PC-3 (cell line): ENCODE data around the gene HPCA. TPM values are rescaled to one million over a fixed set of nuclear protein-coding genes. Genes with fewer than 3 reads are reported as not detected.

Experiments used
- ATAC-seq: fragments of 200-7000 bp; cut with Tn5 transposase; 2 replicates; pipeline ENCODE4 v1.9.1; 2020; ENCODE audit warnings: mild to moderate bottlenecking, moderate library complexity
- BruUV-seq: library from RNA; stranded (reverse); fragments of 400-500 nt; replicated peaks from 2 replicates; lab custom pipeline; 2021; lab: Mats Ljungman, UMichigan
- CTCF ChIA-PET: fragments of 300-600 bp; sonication (Branson Sonifier 250); formaldehyde crosslinking; loops from one replicate; lab custom pipeline; 2022; ENCODE audit warnings: antibody characterized with exemption; lab: Charles Lee
- POLR2A ChIA-PET: fragments of 300-600 bp; sonication (Branson Sonifier 250); formaldehyde crosslinking; loops from one replicate; lab custom pipeline; 2022; ENCODE audit warnings: antibody characterized with exemption; ENCODE audit not compliant: unreplicated experiment; lab: Charles Lee
- DNase-seq: peaks from one replicate; pipeline ENCODE4 v3.0.0-alpha.2; 2015
- H2AFZ ChIP-seq: fragments of 300-600 bp; sonication (generic); 2 replicates; pipeline ENCODE4 v1.6.0; 2016; ENCODE audit warnings: antibody characterized with exemption, low read length
- H3F3A ChIP-seq: fragments of 300-600 bp; sonication (generic); one replicate; pipeline ENCODE4 v1.6.0; 2017; ENCODE audit warnings: antibody characterized with exemption, low read length, control low read depth, mild to moderate bottlenecking; ENCODE audit not compliant: unreplicated experiment
- H3K27ac ChIP-seq: fragments of 300-600 bp; sonication (generic); 2 replicates; pipeline ENCODE4 v1.5.1; 2016; ENCODE audit warnings: mild to moderate bottlenecking, low read length
- H3K27me3 ChIP-seq: fragments of 300-600 bp; sonication (generic); 2 replicates; pipeline ENCODE4 v1.6.1; 2016; ENCODE audit warnings: low read length, mixed read lengths
- H3K36me3 ChIP-seq: fragments of 300-600 bp; sonication (generic); 2 replicates; pipeline ENCODE4 v1.6.1; 2016; ENCODE audit warnings: low read depth, mixed run types, low read length, mixed read lengths
- H3K4me1 ChIP-seq: fragments of 300-600 bp; sonication (generic); 2 replicates; pipeline ENCODE4 v1.5.1; 2016; ENCODE audit warnings: low read length; ENCODE audit not compliant: insufficient read depth
- H3K4me2 ChIP-seq: fragments of 300-600 bp; sonication (generic); 2 replicates; pipeline ENCODE4 v1.6.0; 2016; ENCODE audit warnings: low read length
- H3K4me3 ChIP-seq: fragments of 300-600 bp; sonication (generic); 2 replicates; pipeline ENCODE4 v1.5.1; 2016; ENCODE audit warnings: mild to moderate bottlenecking, low read length, mixed read lengths
- H3K79me2 ChIP-seq: fragments of 300-600 bp; sonication (generic); 2 replicates; pipeline ENCODE4 v1.6.1; 2017; ENCODE audit warnings: low read length, mixed read lengths
- H3K9ac ChIP-seq: fragments of 300-600 bp; sonication (generic); 2 replicates; pipeline ENCODE4 v1.6.0; 2016; ENCODE audit warnings: mild to moderate bottlenecking, low read length
- H3K9me2 ChIP-seq: fragments of 300-600 bp; sonication (generic); replicated peaks from 2 replicates; pipeline ENCODE4 v1.6.1; 2016; ENCODE audit warnings: mixed run types, low read length, mixed read lengths
- H3K9me3 ChIP-seq: fragments of 300-600 bp; sonication (generic); 2 replicates; pipeline ENCODE4 v1.6.1; 2016; ENCODE audit warnings: low read length, mixed read lengths
- H4K20me1 ChIP-seq: fragments of 300-600 bp; sonication (generic); 2 replicates; pipeline ENCODE4 v1.6.1; 2016; ENCODE audit warnings: low read length, mixed read lengths
- CTCF ChIP-seq: fragments of 300-600 bp; sonication (generic); conservative IDR thresholded peaks from 2 replicates; pipeline ENCODE4 v1.5.1; 2017; ENCODE audit warnings: antibody characterized with exemption, low read depth, mild to moderate bottlenecking, low read length
- EZH2 ChIP-seq: fragments of 300-600 bp; sonication (generic); IDR thresholded peaks from one replicate; pipeline ENCODE4 v1.6.1; 2017; ENCODE audit warnings: antibody characterized with exemption, mild to moderate bottlenecking, low read length; ENCODE audit not compliant: unreplicated experiment
- EZH2phosphoT487 ChIP-seq: fragments of 300-600 bp; sonication (generic); IDR thresholded peaks from 2 replicates; pipeline ENCODE4 v1.6.1; 2018; ENCODE audit warnings: mild to moderate bottlenecking, antibody characterized with exemption, low read length, borderline replicate concordance
- intact Hi-C: fragments of 100-400 bp; cut with micrococcal nuclease; formaldehyde crosslinking; loops from 2 replicates; pipeline ENCODE4 v1.9.0; 2023
- total RNA-seq: library from RNA; depleted of rRNA; stranded (reverse); fragments of >200 nt; gene quantifications from 2 replicates; pipeline ENCODE4 v1.2.3, GENCODE V29; 2014

HPCA gene
- total RNA-seq, 1 experiment from 2014 or later, result not detected

GRCh38 chr1:32919811-32920733 lies 33.8 kb downstream of the HPCA start:
- H2AFZ ChIP-seq, result peak overlapping the region; percentile 55; the same call in 1 of the 2 replicates
- CTCF ChIA-PET, result no interaction called here
- H3K9me2 ChIP-seq, result no peaks in the 10 kb centered on the region
- no peak overlapping the region for H3K27ac ChIP-seq
- H3K4me2 ChIP-seq, result no peak overlapping the region
- H3K4me3 ChIP-seq, result no peak overlapping the region
- intact Hi-C loops, result no loop called here
- no peaks in the 10 kb centered on the region for H3K79me2 ChIP-seq
- DNase-seq, result no peak
- no peak; the same call in 1 of the 2 replicates for ATAC-seq
- no TSS peak for BruUV-seq
- POLR2A ChIA-PET, result no interaction called here
- H4K20me1 ChIP-seq, result no peaks in the 10 kb centered on the region
- TF ChIP-seq EZH2, result no peak
- no peak for TF ChIP-seq EZH2phosphoT487
- TF ChIP-seq CTCF, result no peak
- no peak overlapping the region for H3K9ac ChIP-seq
- H3K4me1 ChIP-seq, result no peaks in the 10 kb centered on the region; the same call in 1 of the 2 replicates
- H3K27me3 ChIP-seq, result no peaks in the 10 kb centered on the region
- no peaks in the 10 kb centered on the region for H3F3A ChIP-seq
- no peaks in the 10 kb centered on the region for H3K9me3 ChIP-seq
- H3K36me3 ChIP-seq, result no peaks in the 10 kb centered on the region

DNA sequence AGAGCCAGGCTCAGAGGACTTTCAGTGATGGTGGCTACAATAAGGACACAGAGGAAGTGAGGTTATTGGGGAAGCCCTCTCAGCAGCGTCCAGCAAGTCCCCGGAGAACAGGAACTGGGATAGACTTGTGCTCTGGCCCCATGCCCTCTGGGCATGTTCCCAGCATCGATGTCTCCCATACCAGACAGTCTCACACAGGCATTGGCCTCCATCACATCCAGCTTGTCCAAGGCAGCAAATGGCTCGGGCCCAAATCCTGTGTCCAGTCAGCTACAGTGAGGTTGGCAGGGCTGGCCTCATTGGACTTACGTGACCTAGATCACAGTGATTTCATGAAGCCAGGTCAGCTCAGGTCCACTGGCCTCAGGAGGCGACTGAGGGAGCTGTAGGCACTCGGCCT lies 34.5 kb downstream of the HPCA start:
- Histone ChIP-seq H3K9ac (no peak overlapping the region), H3K9me3 (no peaks in the 10 kb centered on the region), H3K4me3 (no peak overlapping the region), H3K79me2 (no peaks in the 10 kb centered on the region), H3K4me2 (no peak overlapping the region), H4K20me1 (no peaks in the 10 kb centered on the region), H3F3A (no peaks in the 10 kb centered on the region), H3K27ac (no peak overlapping the region), H3K9me2 (no peaks in the 10 kb centered on the region), H3K36me3 (no peaks in the 10 kb centered on the region), H3K27me3 (no peaks in the 10 kb centered on the region), H3K4me1 (no peaks in the 10 kb centered on the region; the same call in 1 of the 2 replicates), H2AFZ (no peak overlapping the region)
- BruUV-seq, result no TSS peak
- ChIA-PET CTCF (no interaction called here), POLR2A (no interaction called here)
- TF ChIP-seq EZH2 (no peak), EZH2phosphoT487 (no peak), CTCF (no peak)
- DNase-seq (no peak), ATAC-seq (no peak)
- intact Hi-C loops, result no loop called here

DNA sequence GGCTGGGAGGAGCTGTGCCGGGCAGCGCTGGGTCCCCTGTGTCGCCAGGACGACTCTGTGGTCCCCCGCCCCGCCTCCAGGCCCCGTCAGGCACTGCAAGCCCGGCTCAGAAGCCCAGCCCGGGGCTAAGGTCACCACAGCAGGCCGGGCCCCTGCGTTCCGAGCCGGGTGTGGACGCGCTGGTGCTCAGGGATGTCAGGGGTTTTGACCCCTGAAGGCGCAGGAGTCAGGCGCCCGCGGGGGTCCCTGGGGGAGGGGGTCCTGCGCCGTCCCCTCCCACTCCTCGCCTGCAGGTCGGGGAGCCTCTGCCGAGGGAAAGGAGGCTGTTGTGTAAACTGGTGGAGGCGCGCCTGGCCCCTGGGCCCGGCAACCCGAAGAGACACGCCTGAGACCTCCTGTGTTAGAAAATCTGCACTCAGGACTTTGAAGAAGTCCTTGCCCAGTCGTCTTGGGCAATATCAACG lies 38.6 kb downstream of the HPCA start:
- ATAC-seq (no peak), DNase-seq (no peak)
- Histone ChIP-seq H3K9me2 (no peaks in the 10 kb centered on the region), H4K20me1 (no peaks in the 10 kb centered on the region), H3K36me3 (no peaks in the 10 kb centered on the region), H3K4me1 (no peaks in the 10 kb centered on the region; the same call in 1 of the 2 replicates), H2AFZ (no peak overlapping the region), H3K27me3 (no peaks in the 10 kb centered on the region), H3K4me2 (no peak overlapping the region), H3K4me3 (no peak overlapping the region), H3K27ac (no peak overlapping the region), H3K9ac (no peak overlapping the region), H3K9me3 (no peaks in the 10 kb centered on the region), H3K79me2 (no peaks in the 10 kb centered on the region), H3F3A (no peaks in the 10 kb centered on the region)
- intact Hi-C loops, result no loop called here
- TF ChIP-seq CTCF, result no peak
- TF ChIP-seq EZH2phosphoT487, result no peak
- TF ChIP-seq EZH2, result no peak
- POLR2A ChIA-PET, result no interaction called here
- CTCF ChIA-PET, result no interaction called here
- no TSS peak for BruUV-seq
